H1 (cell line): ENCODE results near the gene NT5C1B. TPM values are rescaled to one million over a fixed set of nuclear protein-coding genes. Genes with fewer than 3 reads are reported as not detected.

Experiments used
- CTCF ChIA-PET: fragments of 300-600 bp; sonication (Branson Sonifier 250); formaldehyde crosslinking; loops from one replicate; lab custom pipeline; 2021; ENCODE audit not compliant: partially characterized antibody; lab: Charles Lee
- POLR2A ChIA-PET: fragments of 300-600 bp; sonication (Branson Sonifier 250); formaldehyde crosslinking; loops from one replicate; lab custom pipeline; 2021; ENCODE audit warnings: inconsistent platforms; ENCODE audit not compliant: partially characterized antibody; lab: Charles Lee
- DNase-seq, 2 experiments: peaks; one replicate each; pipeline versions ENCODE4 v3.0.0 to v3.0.0-alpha.2; 2010 to 2022; ENCODE audit warnings: low spot score in 2 of 2, low read depth in 1 of 2, mixed read lengths in 1 of 2
- FAIRE-seq: peaks from 2 replicates; lab custom pipeline; 2011; peaks lifted over from hg19 to GRCh38; lab: Jason Lieb, UNC
- H2AFZ ChIP-seq: 2 replicates; pipeline ENCODE4 v1.8.1; 2012; ENCODE audit warnings: low read length, inconsistent platforms
- H2AK5ac ChIP-seq: 2 replicates; pipeline ENCODE4 v1.6.1; 2013; ENCODE audit warnings: low read depth, low read length
- H2BK120ac ChIP-seq: replicated peaks from 2 replicates; pipeline ENCODE3; 2013; ENCODE audit warnings: low read depth, low read length, inconsistent platforms
- H2BK12ac ChIP-seq: 2 replicates; pipeline ENCODE4 v1.6.1; 2013; ENCODE audit warnings: low read depth, low read length
- H2BK15ac ChIP-seq: 2 replicates; pipeline ENCODE4 v1.6.1; 2013; ENCODE audit warnings: low read length
- H2BK20ac ChIP-seq: 2 replicates; pipeline ENCODE4 v1.6.1; 2013; ENCODE audit warnings: low read length
- H2BK5ac ChIP-seq: 2 replicates; pipeline ENCODE4 v1.6.1; 2013; ENCODE audit warnings: low read depth, low read length
- H3K14ac ChIP-seq: 2 replicates; pipeline ENCODE4 v1.6.1; 2013; ENCODE audit warnings: inconsistent platforms; ENCODE audit not compliant: insufficient read length
- H3K18ac ChIP-seq: 2 replicates; pipeline ENCODE4 v1.6.1; 2013; ENCODE audit warnings: low read length; ENCODE audit errors: extremely low read depth
- H3K23ac ChIP-seq: 2 replicates; pipeline ENCODE4 v1.6.1; 2013; ENCODE audit warnings: inconsistent platforms; ENCODE audit not compliant: insufficient read length
- H3K23me2 ChIP-seq: 2 replicates; pipeline ENCODE4 v1.6.1; 2013; ENCODE audit warnings: low read depth, low read length
- H3K27ac ChIP-seq: 2 replicates; pipeline ENCODE4 v1.6.1; 2011; ENCODE audit warnings: low read depth, low read length, inconsistent platforms
- H3K27me3 ChIP-seq, 4 experiments: replicated peaks in 1 of 4; 1 replicate in 1 of 4; 2 replicates in 3 of 4; pipeline versions ENCODE4 v1.6.1 to v1.8.1; 2011 to 2013; ENCODE audit warnings: low read length in 3 of 4, mild to moderate bottlenecking in 3 of 4, inconsistent platforms in 2 of 4, mixed read lengths in 2 of 4, moderate library complexity in 1 of 4; ENCODE audit not compliant: control insufficient read depth in 3 of 4, insufficient read depth in 3 of 4; ENCODE audit errors: extremely low read depth in 1 of 4
- H3K36me3 ChIP-seq, 4 experiments: 2 replicates each; pipeline versions ENCODE4 v1.6.1 to v1.8.1; 2011 to 2013; ENCODE audit warnings: mild to moderate bottlenecking in 4 of 4, low read length in 3 of 4, moderate library complexity in 2 of 4, control low read depth in 1 of 4, inconsistent platforms in 1 of 4; ENCODE audit not compliant: insufficient read depth in 4 of 4, control insufficient read depth in 2 of 4
- H3K4ac ChIP-seq: replicated peaks from 2 replicates; pipeline ENCODE3; 2013; ENCODE audit warnings: low read length, low read depth, mixed read lengths, inconsistent platforms; ENCODE audit not compliant: insufficient read length
- H3K4me1 ChIP-seq, 4 experiments: replicated peaks in 1 of 4; 1 replicate in 1 of 4; 2 replicates in 3 of 4; pipeline versions ENCODE4 v1.6.1 to v1.8.1; 2011 to 2013; ENCODE audit warnings: low read length in 3 of 4, inconsistent platforms in 2 of 4, mixed read lengths in 1 of 4; ENCODE audit not compliant: insufficient read depth in 4 of 4, control insufficient read depth in 3 of 4
- H3K4me2 ChIP-seq, 2 experiments: 2 replicates each; pipeline versions ENCODE4 v1.6.1 to v1.8.1; 2011 to 2013; ENCODE audit warnings: low read depth in 2 of 2, low read length in 2 of 2, control low read depth in 1 of 2, inconsistent platforms in 1 of 2, mild to moderate bottlenecking in 1 of 2; ENCODE audit not compliant: insufficient read depth in 1 of 2
- H3K4me3 ChIP-seq, 4 experiments: fragments of 200-600, 300-600 bp in 1 of 4; sonication (generic), shearing (Covaris generic), sonication (Bioruptor Twin) in 1 of 4; 2 replicates each; pipeline versions ENCODE4 v1.5.1 to v1.8.1; 2011 to 2016; ENCODE audit warnings: low read length in 4 of 4, low read depth in 3 of 4, control low read depth in 2 of 4, inconsistent platforms in 2 of 4, mild to moderate bottlenecking in 2 of 4, mixed read lengths in 1 of 4, moderate library complexity in 1 of 4; ENCODE audit not compliant: insufficient read depth in 2 of 4; ENCODE audit errors: extremely low read depth in 1 of 4
- H3K56ac ChIP-seq: replicated peaks from 2 replicates; pipeline ENCODE3; 2013; ENCODE audit warnings: low read depth, mild to moderate bottlenecking, mixed read lengths, low read length, inconsistent platforms; ENCODE audit not compliant: insufficient read length
- H3K79me1 ChIP-seq: 2 replicates; pipeline ENCODE4 v1.6.1; 2013; ENCODE audit warnings: low read depth, low read length, control low read depth
- H3K79me2 ChIP-seq, 2 experiments: 2 replicates each; pipeline versions ENCODE4 v1.6.1 to v1.8.1; 2012 to 2013; ENCODE audit warnings: low read length in 2 of 2, mild to moderate bottlenecking in 2 of 2, inconsistent platforms in 1 of 2; ENCODE audit not compliant: insufficient read depth in 2 of 2, control insufficient read depth in 1 of 2
- H3K9ac ChIP-seq, 4 experiments: replicated peaks in 1 of 4; 1 replicate in 1 of 4; 2 replicates in 3 of 4; pipeline versions ENCODE4 v1.6.1 to v1.8.1; 2011 to 2013; ENCODE audit warnings: low read depth in 3 of 4, low read length in 3 of 4, control low read depth in 2 of 4, mild to moderate bottlenecking in 2 of 4, moderate library complexity in 2 of 4, inconsistent platforms in 1 of 4; ENCODE audit errors: extremely low read depth in 1 of 4
- H3K9me3 ChIP-seq, 2 experiments: 2 replicates each; pipeline versions ENCODE4 v1.6.1 to v1.8.1; 2012 to 2013; ENCODE audit warnings: mild to moderate bottlenecking in 2 of 2, moderate library complexity in 2 of 2, control low read depth in 1 of 2, inconsistent platforms in 1 of 2, low read depth in 1 of 2, low read length in 1 of 2, mixed read lengths in 1 of 2; ENCODE audit not compliant: insufficient read depth in 2 of 2
- H4K20me1 ChIP-seq, 2 experiments: replicated peaks in 1 of 2; 2 replicates each; pipeline versions ENCODE3 to v1.8.1; 2011 to 2013; ENCODE audit warnings: inconsistent platforms in 2 of 2, low read length in 2 of 2, mild to moderate bottlenecking in 1 of 2; ENCODE audit not compliant: insufficient read depth in 2 of 2, control insufficient read depth in 1 of 2
- H4K5ac ChIP-seq: 2 replicates; pipeline ENCODE4 v1.6.1; 2013; ENCODE audit warnings: low read length, low read depth, mixed read lengths, inconsistent platforms; ENCODE audit not compliant: insufficient read length
- H4K8ac ChIP-seq: 2 replicates; pipeline ENCODE4 v1.8.0; 2013; ENCODE audit warnings: mild to moderate bottlenecking, moderate library complexity, low read length, inconsistent platforms; ENCODE audit not compliant: insufficient read depth; ENCODE audit errors: extremely low read depth
- H4K91ac ChIP-seq: replicated peaks from 2 replicates; pipeline ENCODE3; 2013; ENCODE audit warnings: low read length, mixed read lengths, inconsistent platforms; ENCODE audit not compliant: insufficient read length
- CBX8 ChIP-seq: fragments of 300-800, 300-1000 bp; sonication (generic); IDR thresholded peaks from 2 replicates; pipeline ENCODE4 v1.7.1; 2016; ENCODE audit warnings: low read depth, low read length, borderline replicate concordance
- CHD1 ChIP-seq: IDR thresholded peaks from 2 replicates; pipeline ENCODE4 v1.6.1; 2012; ENCODE audit warnings: low read depth, low read length, improper control_type of control experiment
- CREB1 ChIP-seq: IDR thresholded peaks from 2 replicates; pipeline ENCODE4 v1.6.1; 2012; ENCODE audit warnings: inconsistent platforms
- POLR2AphosphoS5 ChIP-seq: IDR thresholded peaks from 2 replicates; pipeline ENCODE4 v1.6.1; 2011; ENCODE audit warnings: low read depth, low read length
- SIX5 ChIP-seq: IDR thresholded peaks from 2 replicates; pipeline ENCODE4 v1.6.1; 2011; ENCODE audit warnings: mild to moderate bottlenecking, low read depth, low read length
- SP2 ChIP-seq: IDR thresholded peaks from 2 replicates; pipeline ENCODE4 v1.6.1; 2012; ENCODE audit warnings: mild to moderate bottlenecking, low read length, inconsistent platforms
- SRF ChIP-seq: IDR thresholded peaks from 2 replicates; pipeline ENCODE4 v1.6.1; 2011; ENCODE audit warnings: mild to moderate bottlenecking, low read depth, low read length, moderate library complexity
- TAF1 ChIP-seq: IDR thresholded peaks from 2 replicates; pipeline ENCODE4 v1.6.1; 2011; ENCODE audit warnings: mild to moderate bottlenecking, low read depth, low read length
- TBP ChIP-seq: IDR thresholded peaks from 2 replicates; pipeline ENCODE4 v1.6.1; 2011; ENCODE audit warnings: low read depth, low read length, improper control_type of control experiment
- ZNF274 ChIP-seq: IDR thresholded peaks from 2 replicates; pipeline ENCODE4 v1.7.0; 2012; ENCODE audit warnings: low read length, borderline replicate concordance; ENCODE audit errors: extremely low read depth
- WGBS, 2 experiments: shearing (Covaris generic) in 1 of 2; methylation state at CpG; one replicate each; pipeline versions ENCODE4 v1.1.6 to v1.1.7; 2013 to 2015; ENCODE audit warnings: low lambda C conversion rate in 2 of 2, mixed read lengths in 2 of 2, inconsistent platforms in 1 of 2, low coverage in 1 of 2, missing lambda C conversion rate in 1 of 2; ENCODE audit not compliant: insufficient replicate concordance in 2 of 2, insufficient coverage in 1 of 2, insufficient read length in 1 of 2; ENCODE audit errors: extremely low coverage in 1 of 2, missing lambda C conversion rate in 1 of 2; 5-methylcytosine and 5-hydroxymethylcytosine counted together
- polyA plus RNA-seq, 7 experiments: library from polyadenylated mRNA; depleted of rRNA in 3 of 7; stranded (reverse) in 5 of 7; unstranded in 2 of 7; fragments of >200 nt in 5 of 7; fragments of 200-250 nt in 2 of 7; gene quantifications; 1 replicate in 5 of 7; 2 replicates in 1 of 7; 4 replicates in 1 of 7; pipeline versions ENCODE4 v1.2.1 to v1.2.3, GENCODE V29; 2011 to 2013; ENCODE audit warnings: missing spikeins in 2 of 7, mixed read lengths in 2 of 7
- total RNA-seq: library from RNA; stranded (reverse); fragmentation: NEBNext Ultra II Directional; extraction: Animal tissue kit (Norgen Biotek cat#: 25700); gene quantifications from 2 replicates; pipeline ENCODE4 v1.2.1, GENCODE V29; 2021

Gene NT5C1B
- total and polyA plus RNA-seq, 2 of the 8 experiments (the other 6 are each of a cell fraction or from before 2014, with no cell fraction given) = not detected

- H3K18ac ChIP-seq = no peak overlapping the region
- H2BK12ac ChIP-seq = no peak overlapping the region
- ChIA-PET CTCF (interaction anchor here (0.7 kb wide), 1 partner anchor 10 kb away, joined by 3 read pairs; no protein-coding TSS in a partner anchor), POLR2A (interaction anchor here (2.3 kb wide), 1 partner anchor 12 kb away, joined by 10 read pairs; the partner anchor contains the start of gene RDH14)
- no peak overlapping the region for H3K14ac ChIP-seq
- no peak overlapping the region for H3K56ac ChIP-seq
- H4K91ac ChIP-seq = no peak overlapping the region
- WGBS, 2 experiments = 100% methylated on average over 1 of the region's 1 CpG; no CpG with 5 or more reads in 1 of the 2 experiments
- FAIRE-seq (no peak), DNase-seq (no peak)
- H3K36me3 ChIP-seq = no peaks in the 10 kb centered on the region
- no peaks in the 10 kb centered on the region for H3K27me3 ChIP-seq
- H4K8ac ChIP-seq = no peak overlapping the region
- no peak overlapping the region for H3K4me2 ChIP-seq
- H4K5ac ChIP-seq = no peak overlapping the region
- H2AK5ac ChIP-seq = no peak overlapping the region
- H3K9me3 ChIP-seq = no peaks in the 10 kb centered on the region
- H3K4me3 ChIP-seq = no peak overlapping the region
- no peak overlapping the region for H2BK15ac ChIP-seq
- no peak overlapping the region for H2AFZ ChIP-seq
- H3K4ac ChIP-seq = no peak overlapping the region
- H2BK120ac ChIP-seq = no peak overlapping the region
- no peak overlapping the region for H3K9ac ChIP-seq
- H3K23ac ChIP-seq = no peak overlapping the region
- no peak overlapping the region for H3K27ac ChIP-seq
- H2BK20ac ChIP-seq = no peak overlapping the region
- no peaks in the 10 kb centered on the region for H3K23me2 ChIP-seq
- no peaks in the 10 kb centered on the region for H3K79me2 ChIP-seq
- no peaks in the 10 kb centered on the region for H3K79me1 ChIP-seq
- no peak overlapping the region for H2BK5ac ChIP-seq
- H3K4me1 ChIP-seq = peaks cover 0 to 5% (median 1%) of the 10 kb centered on the region in 4 experiments; a peak in 4 of 7 replicates
- no peaks in the 10 kb centered on the region for H4K20me1 ChIP-seq
- TF ChIP-seq SRF (no peak), ZNF274 (no peak), POLR2AphosphoS5 (no peak), CBX8 (no peak), SP2 (no peak), TAF1 (no peak), TBP (no peak), CREB1 (no peak), SIX5 (no peak), CHD1 (no peak)
Observed at GRCh38 chr2:18548621-18549020, 40.7 kb downstream of the NT5C1B start.
